GM12892 (cell line): Measurements from ENCODE around the gene NCAM1.

Experiments used
- POLR2A ChIP-seq: IDR thresholded peaks from 2 replicates; pipeline ENCODE4 v1.6.1; 2011; ENCODE audit warnings: low read depth, low read length, control low read depth
- POLR2AphosphoS5 ChIP-seq: IDR thresholded peaks from 2 replicates; pipeline ENCODE4 v1.6.1; 2011; ENCODE audit warnings: low read depth, low read length, control low read depth
- TAF1 ChIP-seq: IDR thresholded peaks from 2 replicates; pipeline ENCODE4 v1.6.1; 2011; ENCODE audit warnings: low read depth, mild to moderate bottlenecking, control low read depth, low read length, borderline replicate concordance

DNA sequence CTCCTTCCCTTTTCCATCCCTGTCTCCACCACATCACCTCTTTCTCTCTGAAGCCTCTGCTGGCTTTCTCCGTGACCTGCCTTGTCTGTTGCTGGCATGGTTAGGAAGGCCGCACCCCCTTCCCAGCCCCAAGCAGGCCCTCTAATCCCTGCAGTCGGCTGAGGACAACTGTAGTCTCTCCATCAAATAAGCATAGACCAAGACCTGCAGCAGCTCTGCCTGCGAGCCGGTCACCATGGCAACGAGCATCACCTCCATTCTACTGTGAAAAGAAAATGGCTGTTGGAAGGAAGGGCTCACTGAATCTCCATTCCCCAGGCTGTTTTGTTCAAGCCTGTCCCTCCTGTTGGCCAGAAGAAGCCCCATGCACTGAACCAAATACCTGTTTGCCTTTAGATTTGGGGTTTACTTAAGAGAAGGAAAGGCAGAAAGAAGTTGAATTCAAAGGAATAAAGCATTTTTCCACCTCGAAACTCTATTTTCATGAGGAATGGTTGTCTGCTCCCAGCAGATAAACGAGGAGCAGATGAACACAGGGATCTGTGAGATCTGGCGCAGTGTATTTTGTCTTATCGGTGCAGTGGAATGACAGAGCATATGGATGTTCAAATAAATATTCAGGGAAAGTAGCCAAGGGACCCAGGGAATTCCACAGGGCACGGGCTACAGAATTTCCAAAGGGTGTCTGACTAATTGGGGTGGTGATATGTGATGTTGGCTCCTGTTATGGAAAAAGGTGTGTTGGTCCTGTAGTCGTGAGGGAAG lies 240.0 kb downstream of the NCAM1 start:
- TF ChIP-seq TAF1: no peak
- no peak for TF ChIP-seq POLR2A
- no peak for TF ChIP-seq POLR2AphosphoS5
